K562 (cell line): ENCODE data around the gene PRKG1. TPM values are rescaled to one million over a fixed set of nuclear protein-coding genes. Genes with fewer than 3 reads are reported as not detected.

ENCODE experiments used
- ATAC-seq: fragments of 200-7000 bp; cut with Tn5 transposase; 3 replicates; pipeline ENCODE4 v1.9.1; 2020; ENCODE audit warnings: moderate library complexity
- BruUV-seq: library from RNA; stranded (reverse); fragments of 400-500 nt; replicated peaks from 2 replicates; lab custom pipeline; 2021; lab: Mats Ljungman, UMichigan
- CTCF ChIA-PET: fragments of 300-600 bp; formaldehyde crosslinking; extraction: SDS; loops from one replicate; lab custom pipeline; 2021; ENCODE audit warnings: low intra/inter-chr PET ratio; lab: Yijun Ruan, JAX
- POLR2A ChIA-PET: fragments of 300-600, 350-650 bp; sonication (Branson Sonifier 250); formaldehyde crosslinking; extraction: SDS; loops from one replicate; lab custom pipeline; 2021; ENCODE audit warnings: antibody characterized with exemption, inconsistent platforms; lab: Yijun Ruan, JAX
- DNase-seq, 4 experiments: peaks; one replicate each; pipeline versions ENCODE4 v3.0.0 to v3.0.0-alpha.2; 2011 to 2018; ENCODE audit warnings: low spot score in 3 of 4, mixed read lengths in 3 of 4; ENCODE audit errors: extremely low read depth in 1 of 4
- FAIRE-seq: peaks from 2 replicates; lab custom pipeline; 2011; peaks lifted over from hg19 to GRCh38; lab: Jason Lieb, UNC
- H2AFZ ChIP-seq: 2 replicates; pipeline ENCODE4 v1.6.0; 2011; ENCODE audit warnings: low read depth, low read length, control low read depth, inconsistent platforms
- H3K27ac ChIP-seq: fragments of 200-600 bp; 3 replicates; pipeline ENCODE4 v1.8.0; 2011; ENCODE audit warnings: low read depth, mild to moderate bottlenecking, control low read depth, inconsistent platforms, low read length, moderate library complexity, mixed read lengths; ENCODE audit errors: extremely low read depth
- H3K27me3 ChIP-seq, 2 experiments: fragments of 300-600 bp in 1 of 2; 2 replicates in 1 of 2; 3 replicates in 1 of 2; pipeline versions ENCODE4 v1.6.0 to v1.8.0; 2011; ENCODE audit warnings: inconsistent platforms in 2 of 2, low read length in 2 of 2, mild to moderate bottlenecking in 1 of 2, mixed read lengths in 1 of 2, moderate library complexity in 1 of 2; ENCODE audit not compliant: control insufficient read depth in 2 of 2, insufficient read depth in 2 of 2
- H3K36me3 ChIP-seq: fragments of 300-600 bp; 3 replicates; pipeline ENCODE4 v1.8.0; 2011; ENCODE audit warnings: mild to moderate bottlenecking, low read length, inconsistent platforms; ENCODE audit not compliant: control insufficient read depth, insufficient read depth
- H3K4me1 ChIP-seq, 2 experiments: fragments of 200-600 bp in 1 of 2; replicated peaks in 1 of 2; 2 replicates in 1 of 2; 3 replicates in 1 of 2; pipeline versions ENCODE4 v1.5.1 to v1.8.0; 2011; ENCODE audit warnings: inconsistent platforms in 2 of 2, low read length in 2 of 2, mild to moderate bottlenecking in 1 of 2, mixed read lengths in 1 of 2, moderate library complexity in 1 of 2; ENCODE audit not compliant: control insufficient read depth in 2 of 2, insufficient read depth in 2 of 2
- H3K4me2 ChIP-seq: 2 replicates; pipeline ENCODE4 v1.6.1; 2011; ENCODE audit warnings: low read length, control low read depth, inconsistent platforms, mixed read lengths; ENCODE audit not compliant: insufficient read depth
- H3K4me3 ChIP-seq: fragments of 200-600 bp; sonication (generic), shearing (Covaris generic); 2 replicates; pipeline ENCODE4 v1.5.1; 2016; ENCODE audit warnings: control low read depth, inconsistent platforms
- H3K79me2 ChIP-seq: fragments of 200-600 bp; 3 replicates; pipeline ENCODE4 v1.8.0; 2011; ENCODE audit warnings: low read length, inconsistent platforms; ENCODE audit not compliant: control insufficient read depth, insufficient read depth
- H3K9ac ChIP-seq, 2 experiments: 2 replicates each; pipeline versions ENCODE4 v1.6.0 to v1.6.1; 2011; ENCODE audit warnings: low read depth in 2 of 2, low read length in 2 of 2, control low read depth in 1 of 2, inconsistent platforms in 1 of 2, mild to moderate bottlenecking in 1 of 2, mixed read lengths in 1 of 2; ENCODE audit not compliant: insufficient read depth in 1 of 2
- H3K9me1 ChIP-seq: one replicate; pipeline ENCODE4 v1.6.0; 2011; ENCODE audit warnings: inconsistent platforms, mild to moderate bottlenecking, low read length, moderate library complexity; ENCODE audit not compliant: control insufficient read depth, insufficient read depth
- H3K9me3 ChIP-seq: replicated peaks from 2 replicates; pipeline ENCODE4 v1.5.1; 2011; ENCODE audit warnings: low read depth, low read length, inconsistent platforms; ENCODE audit not compliant: control insufficient read depth, insufficient read depth
- H4K20me1 ChIP-seq: replicated peaks from 2 replicates; pipeline ENCODE4 v1.6.1; 2011; ENCODE audit warnings: low read length, inconsistent platforms, mixed read lengths; ENCODE audit not compliant: control insufficient read depth, insufficient read depth
- GABPA ChIP-seq: fragments of 200-800 bp; sonication (Bioruptor generic); conservative IDR thresholded peaks from 2 replicates; pipeline ENCODE4 v1.6.1; 2016; ENCODE audit warnings: low read depth, missing genetic modification characterization, missing compliant biosample characterization
- SMAD2 ChIP-seq: fragments of 150-350 bp; IDR thresholded peaks from 2 replicates; pipeline ENCODE4 v1.6.1; 2014; ENCODE audit warnings: low read depth, mild to moderate bottlenecking, low read length
- ZNF263 ChIP-seq: sonication (generic); formaldehyde crosslinking; IDR thresholded peaks from 2 replicates; pipeline ENCODE4 v1.8.0; 2022; ENCODE audit warnings: mild to moderate bottlenecking, missing genetic modification reagents, borderline replicate concordance
- WGBS: fragments of 100-300 bp; shearing (Covaris generic); methylation state at CpG from one replicate; pipeline ENCODE4 v1.1.6; 2016; ENCODE audit warnings: low coverage, mixed read lengths; ENCODE audit not compliant: insufficient coverage; ENCODE audit errors: missing lambda C conversion rate; 5-methylcytosine and 5-hydroxymethylcytosine counted together
- in situ Hi-C: fragments of 300-500 bp; cut with MboI; formaldehyde crosslinking; loops from 4 replicates; pipeline ENCODE4 v1.15.0; 2018; ENCODE audit warnings: inconsistent platforms, mixed read lengths
- intact Hi-C: fragments of 100-400 bp; cut with micrococcal nuclease; formaldehyde crosslinking; loops from 2 replicates; pipeline ENCODE4 v1.14.2; 2022
- polyA plus RNA-seq, 8 experiments: library from polyadenylated mRNA; depleted of rRNA in 4 of 8; stranded (reverse) in 5 of 8; unstranded in 3 of 8; fragments of >200 nt; fragmentation: Nextera tagmentation in 2 of 8; fragmentation: Illumina TruSeq in 1 of 8; extraction: Ambion mirVana in 2 of 8; extraction: Trizol in 1 of 8; gene quantifications; 2 replicates each; pipeline versions ENCODE4 v1.2.1 to v1.2.3, GENCODE V29; 2011 to 2014; ENCODE audit warnings: inconsistent platforms in 1 of 8, missing spikeins in 1 of 8
- total RNA-seq, 7 experiments: library from RNA; depleted of rRNA in 6 of 7; stranded (reverse); fragments of >200 nt in 6 of 7; fragmentation: Illumina TruSeq in 2 of 7; extraction: Trizol in 2 of 7; gene quantifications; 2 replicates each; pipeline versions ENCODE4 v1.2.1 to v1.2.3, GENCODE V29; 2011 to 2021; ENCODE audit warnings: low replicate concordance in 1 of 7

The PRKG1 gene
- total and polyA plus RNA-seq, 9 of the 15 experiments (the other 6 are each of a cell fraction or from before 2014, with no cell fraction given): 0.22 TPM; not detected in 8

GRCh38 chr10:51937308-51938140 lies 863.2 kb downstream of the PRKG1 start:
- no TSS peak for BruUV-seq
- CTCF ChIA-PET: no interaction called here
- no peaks in the 10 kb centered on the region for H3K36me3 ChIP-seq
- TF ChIP-seq ZNF263 (CRISPR knock-in tag) (no peak), GABPA (tag) (no peak)
- H3K27ac ChIP-seq: no peak overlapping the region
- H2AFZ ChIP-seq: no peak overlapping the region
- H3K9me1 ChIP-seq: no peaks in the 10 kb centered on the region
- no peaks in the 10 kb centered on the region for H3K4me1 ChIP-seq
- WGBS: 3% methylated on average over 7 of the region's 7 CpGs
- no peak overlapping the region for H3K4me3 ChIP-seq
- DNase-seq (no peak), ATAC-seq (no peak), FAIRE-seq (no peak)
- POLR2A ChIA-PET: no interaction called here
- no peak overlapping the region for H3K4me2 ChIP-seq
- intact Hi-C loops: no loop called here
- no peaks in the 10 kb centered on the region for H3K27me3 ChIP-seq
- in situ Hi-C loops: no loop called here
- no peak overlapping the region for H3K9ac ChIP-seq
- no peaks in the 10 kb centered on the region for H3K9me3 ChIP-seq
- no peaks in the 10 kb centered on the region for H4K20me1 ChIP-seq
- no peaks in the 10 kb centered on the region for H3K79me2 ChIP-seq

GRCh38 chr10:51950371-51950995 lies 876.2 kb downstream of the PRKG1 start:
- no peak for TF ChIP-seq SMAD2
- no peak overlapping the region for H2AFZ ChIP-seq
- ATAC-seq: no peak
- no peak overlapping the region for H3K9ac ChIP-seq
- H3K4me2 ChIP-seq: no peak overlapping the region
- no peaks in the 10 kb centered on the region for H3K4me1 ChIP-seq
- no peak overlapping the region for H3K4me3 ChIP-seq
- intact Hi-C loops: no loop called here
- BruUV-seq: no TSS peak
- H3K9me1 ChIP-seq: no peaks in the 10 kb centered on the region
- FAIRE-seq: no peak
- H3K36me3 ChIP-seq: no peaks in the 10 kb centered on the region
- in situ Hi-C loops: no loop called here
- H4K20me1 ChIP-seq: no peaks in the 10 kb centered on the region
- under 1% methylated on average over 10 of the region's 10 CpGs for WGBS
- no peaks in the 10 kb centered on the region for H3K79me2 ChIP-seq
- H3K9me3 ChIP-seq: no peaks in the 10 kb centered on the region
- ChIA-PET POLR2A (no interaction called here), CTCF (no interaction called here)
- H3K27ac ChIP-seq: no peak overlapping the region
- no peaks in the 10 kb centered on the region for H3K27me3 ChIP-seq
- no peak for DNase-seq
